ENCODE data around the gene CBX8. TPM values are rescaled to one million over a fixed set of nuclear protein-coding genes. Genes with fewer than 3 reads are reported as not detected.
A peak's percentile ranks its signal among the peaks of the same experiment; 100 is the strongest.

The CBX8 gene
- polyA plus RNA-seq, result 10.3 TPM
- long read RNA-seq, donor 1, partial matches to known transcripts, result 0 of 2 reads
- long read RNA-seq, donor 1, other reads (novel, unspliced or antisense), result 0 of 2 reads
- long read RNA-seq, donor 2, partial matches to known transcripts, result 0 of 4 reads
- long read RNA-seq, donor 2, other reads (novel, unspliced or antisense), result 0 of 4 reads
- long read RNA-seq, donor 3, result 0 reads
- long read RNA-seq, donor 4, partial matches to known transcripts, result 0 of 1 reads
- long read RNA-seq, donor 4, other reads (novel, unspliced or antisense), result 0 of 1 reads
- long read RNA-seq, donor 5, transcript CBX8-201 (5 exons, 3,791 nt), result major isoform, 5 of 5 reads
- long read RNA-seq, donor 5, partial matches to known transcripts, result 0 of 5 reads
- long read RNA-seq, donor 5, other reads (novel, unspliced or antisense), result 0 of 5 reads
- long read RNA-seq, donor 6, transcript CBX8-201 (5 exons, 3,791 nt), result major isoform, 8 of 8 reads
- long read RNA-seq, donor 6, partial matches to known transcripts, result 0 of 8 reads
- long read RNA-seq, donor 6, other reads (novel, unspliced or antisense), result 0 of 8 reads
- long read RNA-seq, donor 7, transcript CBX8-201 (5 exons, 3,791 nt), result major isoform, 6 of 6 reads
- long read RNA-seq, donor 7, partial matches to known transcripts, result 0 of 6 reads
- long read RNA-seq, donor 7, other reads (novel, unspliced or antisense), result 0 of 6 reads
- long read RNA-seq, donor 8, transcript CBX8-201 (5 exons, 3,791 nt), result major isoform, 6 of 6 reads
- long read RNA-seq, donor 8, partial matches to known transcripts, result 0 of 6 reads
- long read RNA-seq, donor 8, other reads (novel, unspliced or antisense), result 0 of 6 reads
- long read RNA-seq, donor 9, transcript CBX8-201 (5 exons, 3,791 nt), result major isoform, 5 of 5 reads
- long read RNA-seq, donor 9, partial matches to known transcripts, result 0 of 5 reads
- long read RNA-seq, donor 9, other reads (novel, unspliced or antisense), result 0 of 5 reads
- long read RNA-seq, donor 10, transcript CBX8-201 (5 exons, 3,791 nt), result major isoform, 11 of 11 reads
- long read RNA-seq, donor 10, partial matches to known transcripts, result 0 of 11 reads
- long read RNA-seq, donor 10, other reads (novel, unspliced or antisense), result 0 of 11 reads
- long read RNA-seq, donor 11, transcript CBX8-201 (5 exons, 3,791 nt), result major isoform, 8 of 8 reads
- long read RNA-seq, donor 11, partial matches to known transcripts, result 0 of 8 reads
- long read RNA-seq, donor 11, other reads (novel, unspliced or antisense), result 0 of 8 reads

- Histone ChIP-seq H3K27me3 (ENCODE audit: control insufficient read depth, insufficient read depth, low read length) (peaks cover 61% of the 10 kb centered on the region), H3K4me1 (ENCODE audit: control insufficient read depth, insufficient read depth, low read length) (peaks cover 49% of the 10 kb centered on the region), H3K4me3 (ENCODE audit: low read length) (peak within 1 kb of the TSS; percentile 90), H3K9me3 (ENCODE audit: control insufficient read depth, low read depth, low read length) (peaks cover 32% of the 10 kb centered on the region), H3K36me3 (ENCODE audit: control insufficient read depth, insufficient read depth, low read length) (peaks cover 14% of the 10 kb centered on the region), H3K27ac (ENCODE audit: low read length) (peak within 1 kb of the TSS; percentile 88)
- peak; percentile 100 for DNase-seq
- no CpG with 5 or more reads among the region's 79 CpGs for WGBS (ENCODE audit: insufficient coverage, low lambda C conversion rate)
These were observed at the start of gene CBX8 for GRCh38 chr17:79796763-79797491. Gene CBX8, minus strand, starts transcription at chr17:79797077. Its CDS starts 79 bp downstream, at chr17:79796998.

GRCh38 chr17:79845601-79845949 lies 48.7 kb upstream of the CBX8 start:
- peak; percentile 76 to 91 for DNase-seq
- Histone ChIP-seq H3K27ac (ENCODE audit: low read length) (peak overlapping the region; percentile 97), H3K27me3 (ENCODE audit: control insufficient read depth, insufficient read depth, low read length) (peaks cover 33% of the 10 kb centered on the region), H3K4me1 (ENCODE audit: control insufficient read depth, insufficient read depth, low read length) (peaks cover 60% of the 10 kb centered on the region), H3K36me3 (ENCODE audit: control insufficient read depth, insufficient read depth, low read length) (no peaks in the 10 kb centered on the region), H3K4me3 (ENCODE audit: low read length) (peak overlapping the region; percentile 53), H3K9me3 (ENCODE audit: control insufficient read depth, low read depth, low read length) (peaks cover 18% of the 10 kb centered on the region)
- WGBS (ENCODE audit: insufficient coverage, low lambda C conversion rate), result no CpG with 5 or more reads among the region's 7 CpGs

GRCh38 chr17:79844869-79845600 lies 48.2 kb upstream of the CBX8 start:
- Histone ChIP-seq H3K36me3 (ENCODE audit: control insufficient read depth, insufficient read depth, low read length) (no peaks in the 10 kb centered on the region), H3K27ac (ENCODE audit: low read length) (peak overlapping the region; percentile 97), H3K4me1 (ENCODE audit: control insufficient read depth, insufficient read depth, low read length) (peaks cover 60% of the 10 kb centered on the region), H3K4me3 (ENCODE audit: low read length) (peak overlapping the region; percentile 53), H3K27me3 (ENCODE audit: control insufficient read depth, insufficient read depth, low read length) (peaks cover 38% of the 10 kb centered on the region), H3K9me3 (ENCODE audit: control insufficient read depth, low read depth, low read length) (peaks cover 23% of the 10 kb centered on the region)
- DNase-seq, result peak; percentile 92 to 97
- no CpG with 5 or more reads among the region's 38 CpGs for WGBS (ENCODE audit: insufficient coverage, low lambda C conversion rate)

- Histone ChIP-seq H3K36me3 (ENCODE audit: control insufficient read depth, insufficient read depth, low read length) (no peaks in the 10 kb centered on the region), H3K27ac (ENCODE audit: low read length) (peak overlapping the region; percentile 97), H3K27me3 (ENCODE audit: control insufficient read depth, insufficient read depth, low read length) (peaks cover 41% of the 10 kb centered on the region), H3K4me3 (ENCODE audit: low read length) (peak overlapping the region; percentile 53), H3K4me1 (ENCODE audit: control insufficient read depth, insufficient read depth, low read length) (peaks cover 53% of the 10 kb centered on the region), H3K9me3 (ENCODE audit: control insufficient read depth, low read depth, low read length) (peaks cover 25% of the 10 kb centered on the region)
- peak in 1 of 2 donors; percentile 81 for DNase-seq
- no CpG with 5 or more reads among the region's 89 CpGs for WGBS (ENCODE audit: insufficient coverage, low lambda C conversion rate)
These were observed 47.2 kb upstream of the CBX8 start for GRCh38 chr17:79843816-79844800.

GRCh38 chr17:79843474-79843815 lies 46.6 kb upstream of the CBX8 start:
- H3K36me3 ChIP-seq (ENCODE audit: control insufficient read depth, insufficient read depth, low read length), result no peaks in the 10 kb centered on the region
- H3K27ac ChIP-seq (ENCODE audit: low read length), result peak overlapping the region; percentile 97
- DNase-seq, result peak in 1 of 2 donors; percentile 74
- peaks cover 28% of the 10 kb centered on the region for H3K9me3 ChIP-seq (ENCODE audit: control insufficient read depth, low read depth, low read length)
- H3K4me3 ChIP-seq (ENCODE audit: low read length), result peak overlapping the region; percentile 53
- peaks cover 53% of the 10 kb centered on the region for H3K4me1 ChIP-seq (ENCODE audit: control insufficient read depth, insufficient read depth, low read length)
- H3K27me3 ChIP-seq (ENCODE audit: control insufficient read depth, insufficient read depth, low read length), result peaks cover 41% of the 10 kb centered on the region
- WGBS (ENCODE audit: insufficient coverage, low lambda C conversion rate), result no CpG with 5 or more reads among the region's 39 CpGs

- H3K9me3 ChIP-seq (ENCODE audit: control insufficient read depth, low read depth, low read length), result peaks cover 28% of the 10 kb centered on the region
- H3K27me3 ChIP-seq (ENCODE audit: control insufficient read depth, insufficient read depth, low read length), result peaks cover 41% of the 10 kb centered on the region
- no CpG with 5 or more reads among the region's 66 CpGs for WGBS (ENCODE audit: insufficient coverage, low lambda C conversion rate)
- DNase-seq, result no peak
- H3K36me3 ChIP-seq (ENCODE audit: control insufficient read depth, insufficient read depth, low read length), result no peaks in the 10 kb centered on the region
- H3K4me1 ChIP-seq (ENCODE audit: control insufficient read depth, insufficient read depth, low read length), result peaks cover 53% of the 10 kb centered on the region
- peak overlapping the region; percentile 97 for H3K27ac ChIP-seq (ENCODE audit: low read length)
- peak overlapping the region; percentile 53 for H3K4me3 ChIP-seq (ENCODE audit: low read length)
These were observed 46.0 kb upstream of the CBX8 start for GRCh38 chr17:79842656-79843473.

- Histone ChIP-seq H3K27me3 (ENCODE audit: control insufficient read depth, insufficient read depth, low read length) (peaks cover 41% of the 10 kb centered on the region), H3K36me3 (ENCODE audit: control insufficient read depth, insufficient read depth, low read length) (peaks cover under 1% of the 10 kb centered on the region), H3K9me3 (ENCODE audit: control insufficient read depth, low read depth, low read length) (peaks cover 28% of the 10 kb centered on the region), H3K4me1 (ENCODE audit: control insufficient read depth, insufficient read depth, low read length) (peaks cover 53% of the 10 kb centered on the region), H3K4me3 (ENCODE audit: low read length) (peak overlapping the region; percentile 29), H3K27ac (ENCODE audit: low read length) (no peak overlapping the region)
- DNase-seq, result peak in 1 of 2 donors; percentile 69
- no CpG with 5 or more reads among the region's 20 CpGs for WGBS (ENCODE audit: insufficient coverage, low lambda C conversion rate)
These were observed 45.3 kb upstream of the CBX8 start for GRCh38 chr17:79842136-79842655.

All from large intestine (tissue), 12 donors.